ENCODE measurements around the gene ST6GALNAC3. TPM values are rescaled to one million over a fixed set of nuclear protein-coding genes. Genes with fewer than 3 reads are reported as not detected.

The ST6GALNAC3 gene
- total RNA-seq, 1 experiment from 2014 or later = 2.2 TPM

DNA sequence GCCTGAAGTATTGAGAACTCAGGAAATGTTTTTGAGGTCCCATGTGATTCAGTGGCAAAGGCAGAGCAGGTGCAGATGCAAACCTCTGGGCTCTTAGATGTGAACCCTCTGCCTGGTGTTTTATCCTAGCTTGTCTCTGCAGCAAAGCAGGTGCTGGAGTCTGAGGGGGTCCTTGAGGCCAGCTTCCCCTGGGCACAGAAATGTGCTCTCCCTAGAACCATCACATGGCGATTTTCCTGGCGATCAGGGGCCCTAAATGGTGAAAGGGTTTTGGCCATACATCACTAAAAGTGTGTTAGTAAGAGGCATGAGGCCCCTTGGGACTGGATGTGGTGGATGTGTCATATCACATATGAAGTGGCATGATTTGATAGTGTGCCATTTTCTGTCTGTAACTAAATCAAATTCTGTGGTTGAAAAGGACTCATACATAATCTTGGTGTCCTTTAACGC lies 144.8 kb downstream of the ST6GALNAC3 start:
- ATAC-seq = no peak

More for the DNA sequence above, 144.8 kb downstream of the ST6GALNAC3 start:
- intact Hi-C loops (cut with micrococcal nuclease) = no loop called here
- Histone ChIP-seq H3K79me2 (ENCODE audit: insufficient read depth, low read length) (no peaks in the 10 kb centered on the region), H3K4me3 (replicated peaks in 1 of 2; ENCODE audit: low read depth in 1 of 2, low read length in 2 of 2) (no peak overlapping the region), H3K27me3 (ENCODE audit: insufficient read depth, low read length) (no peaks in the 10 kb centered on the region), H4K20me1 (ENCODE audit: insufficient read depth) (no peaks in the 10 kb centered on the region), H3K27ac (ENCODE audit: low read depth, low read length) (no peak overlapping the region), H3K4me2 (ENCODE audit: low read length) (no peak overlapping the region), H3K36me3 (ENCODE audit: control insufficient read depth in 1 of 2, insufficient read depth in 2 of 2, low read length in 2 of 2) (no peaks in the 10 kb centered on the region), H3K9me2 (ENCODE audit: insufficient read depth) (no peaks in the 10 kb centered on the region), H3K9me3 (ENCODE audit: control insufficient read depth in 1 of 2, insufficient read depth in 1 of 2, low read depth in 1 of 2, low read length in 2 of 2) (no peaks in the 10 kb centered on the region), H3K9ac (ENCODE audit: low read length) (no peak overlapping the region), H2AFZ (ENCODE audit: low read depth, low read length, poor library complexity, severe bottlenecking) (no peak overlapping the region), H3K4me1 (ENCODE audit: control insufficient read depth in 1 of 2, insufficient read depth in 2 of 2, low read length in 2 of 2) (no peaks in the 10 kb centered on the region)
- ChIA-PET POLR2A (no interaction called here), RAD21 (ENCODE audit: low non-redundant PET in 1 of 2, low total read pairs in 2 of 2, uncharacterized antibody in 2 of 2, unreplicated experiment in 2 of 2) (no interaction called here), CTCF (no interaction called here)
- DNase-seq (ENCODE audit: low read depth, low spot score) = no peak
- TF ChIP-seq TCF7L2 (IDR thresholded peaks at IDR 0.05; ENCODE audit: borderline replicate concordance, extremely low read depth, insufficient read depth, insufficient read length) = no peak
- no peak for TF ChIP-seq SP1 (IDR thresholded peaks at IDR 0.05; ENCODE audit: low read depth)
- no peak for TF ChIP-seq CBX3 (IDR thresholded peaks at IDR 0.05; ENCODE audit: low read depth)
- no peak for TF ChIP-seq YY1 (IDR thresholded peaks at IDR 0.05; ENCODE audit: extremely low read depth, insufficient replicate concordance, low read depth, low read length)
- no peak for TF ChIP-seq CEBPB (IDR thresholded peaks at IDR 0.05; ENCODE audit: low read depth)
- TF ChIP-seq EGR1 (IDR thresholded peaks at IDR 0.05; ENCODE audit: low read depth) = no peak
- no peak for TF ChIP-seq RAD21 (IDR thresholded peaks at IDR 0.05; ENCODE audit: low read depth)
- no peak for TF ChIP-seq ZNF274 (IDR thresholded peaks at IDR 0.05; ENCODE audit: low read depth, low read length)
- no peak for TF ChIP-seq JUND (IDR thresholded peaks at IDR 0.05)
- no peak for TF ChIP-seq FOSL1 (IDR thresholded peaks at IDR 0.05; ENCODE audit: low read depth)
- TF ChIP-seq EZH2 (IDR thresholded peaks at IDR 0.05) = no peak
- TF ChIP-seq ZBTB33 (IDR thresholded peaks at IDR 0.05; ENCODE audit: extremely low read depth, insufficient replicate concordance, low read length) = no peak
- no TSS peak for BruUV-seq (replicated peaks)

All from HCT116 (cell line).